ENCODE data around the gene NUP93. TPM values are rescaled to one million over a fixed set of nuclear protein-coding genes. Genes with fewer than 3 reads are reported as not detected.
A peak's percentile ranks its signal among the peaks of the same experiment; 100 is the strongest.
"Not testable (repeated sequence)": the region's sequence is repeated elsewhere in the genome, so short reads cannot be mapped to it uniquely, and the experiment has no call there.

NUP93 gene
- total RNA-seq, 2 donors from 2014 or later = 38.8 to 73.3 TPM

DNA sequence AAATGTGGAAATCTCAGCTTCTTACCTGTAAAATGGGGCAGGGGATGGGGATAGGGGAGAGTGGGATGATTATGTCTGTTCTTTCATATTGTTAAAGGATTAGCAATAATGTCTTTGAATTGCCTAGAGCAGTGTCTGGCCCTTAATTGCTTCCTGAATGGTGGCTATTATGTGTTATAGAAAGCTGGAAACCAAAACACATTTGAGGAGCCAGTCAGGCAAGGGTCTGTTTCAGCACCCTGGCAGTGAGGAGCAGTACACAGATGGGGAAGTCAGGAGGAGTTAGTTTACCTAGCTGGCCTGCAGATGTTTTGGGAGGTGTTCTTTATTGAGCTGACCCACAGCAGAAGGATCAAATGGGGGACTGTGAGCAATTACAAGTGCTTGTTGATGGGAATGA lies 63.0 kb downstream of the NUP93 start:
- Histone ChIP-seq H3K4me3 (no peak overlapping the region), H3K4me1 (replicated peaks) (no peaks in the 10 kb centered on the region), H3K36me3 (no peaks in the 10 kb centered on the region), H3K27me3 (replicated peaks; ENCODE audit: insufficient read depth) (no peaks in the 10 kb centered on the region), H3K9me3 (no peaks in the 10 kb centered on the region), H3K27ac (no peak overlapping the region)
- intact Hi-C loops (cut with DNase I) = no loop called here
- TF ChIP-seq POLR2A (IDR thresholded peaks at IDR 0.05) (no peak), POLR2AphosphoS5 (IDR thresholded peaks at IDR 0.05) (no peak)
- TF ChIP-seq, protein P1, sequence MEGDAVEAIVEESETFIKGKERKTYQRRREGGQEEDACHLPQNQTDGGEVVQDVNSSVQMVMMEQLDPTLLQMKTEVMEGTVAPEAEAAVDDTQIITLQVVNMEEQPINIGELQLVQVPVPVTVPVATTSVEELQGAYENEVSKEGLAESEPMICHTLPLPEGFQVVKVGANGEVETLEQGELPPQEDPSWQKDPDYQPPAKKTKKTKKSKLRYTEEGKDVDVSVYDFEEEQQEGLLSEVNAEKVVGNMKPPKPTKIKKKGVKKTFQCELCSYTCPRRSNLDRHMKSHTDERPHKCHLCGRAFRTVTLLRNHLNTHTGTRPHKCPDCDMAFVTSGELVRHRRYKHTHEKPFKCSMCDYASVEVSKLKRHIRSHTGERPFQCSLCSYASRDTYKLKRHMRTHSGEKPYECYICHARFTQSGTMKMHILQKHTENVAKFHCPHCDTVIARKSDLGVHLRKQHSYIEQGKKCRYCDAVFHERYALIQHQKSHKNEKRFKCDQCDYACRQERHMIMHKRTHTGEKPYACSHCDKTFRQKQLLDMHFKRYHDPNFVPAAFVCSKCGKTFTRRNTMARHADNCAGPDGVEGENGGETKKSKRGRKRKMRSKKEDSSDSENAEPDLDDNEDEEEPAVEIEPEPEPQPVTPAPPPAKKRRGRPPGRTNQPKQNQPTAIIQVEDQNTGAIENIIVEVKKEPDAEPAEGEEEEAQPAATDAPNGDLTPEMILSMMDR (IDR thresholded peaks at IDR 0.05) = no peak
- no peak for DNase-seq (ENCODE audit: low spot score)

DNA sequence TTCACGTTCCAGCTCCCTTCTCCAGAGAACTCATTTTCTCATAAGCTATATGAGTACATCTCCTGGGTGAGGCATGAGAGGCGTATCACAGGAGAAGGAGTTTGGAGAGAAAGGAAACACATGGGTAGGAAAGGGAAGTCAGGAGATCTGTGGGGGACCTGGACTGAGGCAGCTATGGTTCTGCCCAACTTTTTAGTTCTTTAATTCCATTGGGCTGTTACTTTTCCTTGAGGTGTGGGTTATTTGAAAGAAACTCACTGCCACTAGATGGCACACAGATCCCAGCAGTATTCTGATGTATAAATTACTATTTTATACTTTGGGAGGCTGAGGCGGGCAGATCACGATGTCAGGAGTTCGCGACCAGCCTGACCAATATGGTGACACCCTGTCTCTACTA lies 63.6 kb downstream of the NUP93 start:
- DNase-seq (ENCODE audit: low spot score) = no peak
- Histone ChIP-seq H3K4me1 (replicated peaks) (no peaks in the 10 kb centered on the region), H3K36me3 (no peaks in the 10 kb centered on the region), H3K4me3 (no peak overlapping the region), H3K27ac (no peak overlapping the region), H3K9me3 (no peaks in the 10 kb centered on the region), H3K27me3 (replicated peaks; ENCODE audit: insufficient read depth) (no peaks in the 10 kb centered on the region)
- 56% methylated on average over 6 of the region's 6 CpGs for WGBS
- intact Hi-C loops (cut with DNase I) = no loop called here
- TF ChIP-seq POLR2AphosphoS5 (IDR thresholded peaks at IDR 0.05) (no peak), POLR2A (IDR thresholded peaks at IDR 0.05) (no peak)
- TF ChIP-seq, protein P1 (IDR thresholded peaks at IDR 0.05) = peak in 2 of 4 experiments; percentile 40 to 46

DNA sequence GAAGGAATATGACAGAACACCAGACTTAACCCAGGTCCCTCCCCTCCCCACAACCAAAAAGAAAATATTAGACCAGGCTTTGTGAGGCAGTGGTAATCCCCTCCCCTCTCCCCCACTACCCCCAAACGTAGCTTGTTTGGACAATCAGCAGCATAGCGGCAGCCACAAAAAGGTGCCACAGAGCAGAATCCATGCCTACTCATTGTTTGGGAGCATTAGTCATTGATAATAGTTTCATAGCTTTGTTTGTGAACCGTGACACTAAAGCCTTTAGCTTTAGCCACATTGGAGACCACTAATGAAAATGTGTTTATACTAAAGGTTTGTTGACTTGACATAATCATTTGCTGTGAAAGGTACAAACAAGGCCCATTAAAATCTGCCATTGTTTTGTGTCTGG lies 65.1 kb downstream of the NUP93 start:
- 89% methylated on average over 3 of the region's 3 CpGs for WGBS
- TF ChIP-seq POLR2AphosphoS5 (IDR thresholded peaks at IDR 0.05) (no peak), POLR2A (IDR thresholded peaks at IDR 0.05) (no peak)
- TF ChIP-seq, protein P1 (IDR thresholded peaks at IDR 0.05) = no peak
- Histone ChIP-seq H3K4me3 (no peak overlapping the region), H3K36me3 (no peaks in the 10 kb centered on the region), H3K4me1 (replicated peaks) (no peaks in the 10 kb centered on the region), H3K27ac (no peak overlapping the region), H3K27me3 (replicated peaks; ENCODE audit: insufficient read depth) (no peaks in the 10 kb centered on the region), H3K9me3 (no peaks in the 10 kb centered on the region)
- no peak for DNase-seq (ENCODE audit: low spot score)
- intact Hi-C loops (cut with DNase I) = no loop called here

DNA sequence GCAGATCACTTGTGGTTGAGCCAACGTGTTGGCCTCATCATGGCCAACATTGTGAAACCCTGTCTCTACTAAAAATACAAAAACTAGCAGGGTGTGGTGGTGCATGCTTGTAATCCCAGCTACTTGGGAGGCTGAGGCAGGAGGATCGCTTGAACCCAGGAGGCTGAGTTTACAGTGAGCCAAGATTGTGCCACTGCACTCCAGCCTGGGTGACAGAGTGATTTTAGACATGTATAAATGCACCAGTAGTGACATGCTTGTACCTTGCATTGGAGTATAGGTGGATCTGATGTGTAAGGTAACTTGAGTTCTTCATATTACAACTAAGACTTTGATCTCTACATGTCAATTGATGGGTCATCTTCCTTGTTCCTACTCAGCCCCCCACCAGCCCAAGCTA lies 67.1 kb downstream of the NUP93 start:
- intact Hi-C loops (cut with DNase I); H3K27me3 ChIP-seq (replicated peaks; ENCODE audit: insufficient read depth); H3K27ac ChIP-seq; H3K4me1 ChIP-seq (replicated peaks); H3K36me3 ChIP-seq; H3K4me3 ChIP-seq; H3K9me3 ChIP-seq; DNase-seq (ENCODE audit: low spot score): not testable (repeated sequence)
- WGBS = 92% methylated on average over 2 of the region's 2 CpGs

DNA sequence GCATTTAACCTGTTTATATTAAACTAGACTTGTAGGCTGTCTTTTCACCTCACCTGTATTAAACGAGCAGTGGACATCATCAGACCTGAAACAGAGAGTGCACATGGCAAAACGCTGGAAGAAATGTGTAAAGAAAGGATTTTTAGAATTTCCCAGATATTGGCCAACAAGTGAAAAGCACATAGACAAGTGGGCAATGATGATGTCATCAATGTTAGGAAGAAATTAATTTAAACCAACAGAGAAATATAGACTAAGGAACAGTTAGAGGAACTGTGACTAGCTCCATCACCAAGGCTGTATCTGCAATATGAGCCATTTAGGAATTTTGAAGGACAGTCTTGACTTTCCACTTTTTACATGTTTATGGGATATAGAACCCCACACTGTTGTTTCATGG lies 67.9 kb downstream of the NUP93 start:
- no peaks in the 10 kb centered on the region for H3K9me3 ChIP-seq
- 87% methylated on average over 2 of the region's 2 CpGs for WGBS
- DNase-seq (ENCODE audit: low spot score) = no peak
- no peaks in the 10 kb centered on the region for H3K36me3 ChIP-seq
- intact Hi-C loops (cut with DNase I) = no loop called here
- H3K4me1 ChIP-seq (replicated peaks) = no peaks in the 10 kb centered on the region
- no peaks in the 10 kb centered on the region for H3K27me3 ChIP-seq (replicated peaks; ENCODE audit: insufficient read depth)
- TF ChIP-seq POLR2AphosphoS5 (IDR thresholded peaks at IDR 0.05) = no peak
- TF ChIP-seq, protein P1 (IDR thresholded peaks at IDR 0.05) = no peak
- no peak overlapping the region for H3K27ac ChIP-seq
- H3K4me3 ChIP-seq = no peak overlapping the region

All from prostate gland (tissue), 2 donors.